ENCODE data around the gene CLIC4.
"Not testable (repeated sequence)": the region's sequence is repeated elsewhere in the genome, so short reads cannot be mapped to it uniquely, and the experiment has no call there.

The CLIC4 gene

DNA sequence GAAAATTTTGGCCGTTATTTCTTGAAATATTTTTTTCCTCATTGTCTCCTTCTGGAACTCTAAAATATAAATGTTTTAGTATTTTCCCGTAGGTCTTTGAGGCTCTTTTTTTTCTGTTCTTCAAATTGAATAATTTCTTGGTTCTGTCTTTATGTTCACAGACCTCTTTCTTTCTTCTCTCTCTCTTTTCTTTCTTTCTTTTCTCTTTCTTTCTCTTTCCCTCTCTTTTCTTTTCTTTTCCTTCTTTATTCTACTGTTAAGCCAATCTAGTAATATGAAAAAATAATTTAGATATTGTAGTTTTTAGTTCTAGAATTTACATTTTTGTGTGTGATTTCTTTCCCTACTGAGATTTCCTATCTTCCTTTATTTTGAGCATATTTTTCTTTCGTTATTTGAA is 30.1 kb downstream of the CLIC4 start:
- no peak for DNase-seq (ENCODE audit: low spot score)

DNA sequence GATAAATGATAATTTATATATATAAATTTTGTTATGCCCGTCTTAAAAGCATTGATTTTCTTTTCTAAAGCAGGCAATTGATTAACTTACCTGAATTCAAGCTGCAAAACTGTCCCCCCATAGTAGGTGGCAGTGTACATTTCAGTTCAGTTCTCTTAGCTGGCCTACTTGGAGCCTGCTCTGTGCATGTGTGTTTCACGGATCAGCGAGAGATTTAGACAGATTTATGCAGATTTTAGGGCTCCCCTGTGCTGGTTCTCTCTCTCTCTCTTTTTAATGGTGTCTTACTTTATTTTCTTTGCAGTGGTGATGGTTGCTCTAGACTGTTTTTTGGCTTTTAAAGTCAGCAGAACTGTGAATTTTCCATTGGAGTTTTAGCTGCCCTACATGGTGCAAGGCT is 30.7 kb downstream of the CLIC4 start:
- no peak for DNase-seq (ENCODE audit: low spot score)

DNA sequence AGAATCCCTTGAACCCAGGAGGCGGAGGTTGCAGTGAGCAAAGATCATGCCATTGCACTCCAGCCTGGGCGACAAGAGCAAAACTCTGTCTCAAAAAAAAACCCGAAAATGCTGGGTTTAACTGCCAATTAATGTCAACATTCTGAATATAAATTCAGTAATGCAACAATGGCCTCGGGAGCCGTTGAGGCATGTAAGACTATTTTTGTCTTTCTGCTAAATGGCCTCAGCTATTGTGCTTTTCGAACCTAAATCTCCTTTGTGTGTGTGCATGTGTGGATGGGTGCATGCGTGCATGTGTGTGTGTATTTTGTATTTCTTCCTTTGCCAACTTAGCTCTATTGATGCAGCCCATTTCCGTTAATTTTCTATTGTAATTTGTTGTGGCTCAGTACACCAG is 31.6 kb downstream of the CLIC4 start:
- DNase-seq (ENCODE audit: low spot score): no peak

DNA sequence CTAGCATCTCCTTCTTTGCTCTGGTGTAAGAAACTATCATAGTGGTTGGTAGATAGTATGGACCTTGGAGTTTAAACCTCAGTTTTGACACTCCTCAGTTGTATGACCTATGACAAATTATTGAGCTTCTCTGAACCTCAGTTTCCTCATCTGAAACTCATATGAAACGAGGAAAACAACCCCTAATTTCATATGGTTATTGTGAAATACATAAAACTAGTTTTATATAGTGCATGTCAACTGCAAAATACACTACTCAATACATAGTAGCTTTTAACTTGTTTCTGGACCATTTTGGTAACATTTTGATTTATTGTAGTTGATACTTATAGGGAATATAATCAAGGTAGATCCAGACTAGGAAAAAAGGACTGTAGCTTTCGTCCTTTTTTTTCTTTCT is 32.9 kb downstream of the CLIC4 start:
- DNase-seq (ENCODE audit: low spot score): no peak

DNA sequence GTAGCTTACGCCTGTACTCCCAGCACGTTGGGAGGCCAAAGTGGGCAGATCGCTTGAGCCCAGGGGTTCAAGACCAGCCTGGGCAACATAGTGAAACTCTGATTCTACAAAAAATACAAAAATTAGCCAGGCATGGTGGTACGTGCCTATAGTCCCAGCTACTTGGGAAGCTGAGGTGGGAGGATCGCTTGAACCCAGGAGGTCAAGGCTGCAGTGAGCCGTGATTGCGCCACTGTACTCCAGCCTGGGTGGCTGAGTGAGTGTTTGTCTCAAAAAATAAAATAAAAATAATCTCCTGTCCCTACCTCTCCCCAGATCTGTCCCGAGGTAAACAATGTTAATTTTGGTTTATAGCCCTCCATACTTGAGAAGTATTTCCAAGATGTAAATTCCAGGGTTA is 34.0 kb downstream of the CLIC4 start:
- not testable (repeated sequence) for DNase-seq (ENCODE audit: low spot score)

DNA sequence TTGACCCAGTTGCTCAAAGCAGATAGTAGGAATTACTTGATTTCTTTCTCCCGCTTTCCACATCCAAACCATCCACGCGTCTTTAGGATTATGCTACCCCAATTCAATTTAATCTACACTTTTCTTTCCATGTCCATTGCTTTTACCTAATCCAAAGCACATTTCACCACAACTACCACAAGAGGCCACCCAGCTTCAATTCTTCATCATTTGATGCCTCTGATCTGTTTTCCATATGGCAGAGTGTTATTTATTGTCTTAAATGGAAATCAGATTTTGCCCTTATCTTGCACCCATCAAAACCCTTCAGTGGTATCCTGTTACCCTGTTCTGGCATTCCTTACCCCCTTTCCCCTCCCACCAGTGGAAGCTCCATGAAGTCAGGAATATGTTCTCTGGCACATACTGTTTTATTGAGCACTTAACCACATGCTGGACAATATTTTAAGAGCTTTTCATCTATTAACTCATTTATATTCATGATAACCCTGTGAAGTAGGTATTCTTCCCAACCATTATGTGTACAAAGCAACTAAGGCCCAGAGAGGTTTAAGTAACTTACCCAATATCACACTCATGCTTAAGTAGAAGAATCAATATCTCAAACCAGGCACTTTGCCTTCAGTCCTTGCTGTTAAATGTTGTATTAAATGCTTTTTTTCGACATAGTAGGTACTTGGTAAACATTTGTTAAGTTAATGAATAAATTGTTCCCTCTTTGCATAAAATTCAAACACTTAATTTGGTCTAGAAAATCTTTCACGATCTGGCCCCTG is 34.6 kb downstream of the CLIC4 start:
- DNase-seq (ENCODE audit: low spot score): no peak

DNA sequence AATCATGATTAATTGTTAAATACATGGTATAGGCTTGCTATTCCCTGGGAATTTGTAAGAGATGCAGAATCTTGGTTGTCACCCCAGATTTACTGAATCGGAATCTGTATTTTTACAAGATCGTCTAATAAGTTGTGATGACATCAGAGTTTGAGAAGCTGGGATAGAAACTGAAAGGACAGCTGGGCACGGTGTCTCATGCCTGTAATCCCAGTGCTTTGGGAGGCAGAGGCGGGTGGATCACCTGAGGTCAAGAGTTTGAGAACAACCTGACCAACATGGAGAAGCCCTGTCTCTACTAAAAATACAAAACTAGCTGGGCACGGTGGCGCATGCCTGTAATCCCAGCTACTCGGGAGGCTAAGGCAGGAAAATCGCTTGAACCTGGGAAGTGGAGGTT is 35.4 kb downstream of the CLIC4 start:
- not testable (repeated sequence) for DNase-seq (ENCODE audit: low spot score)

DNA sequence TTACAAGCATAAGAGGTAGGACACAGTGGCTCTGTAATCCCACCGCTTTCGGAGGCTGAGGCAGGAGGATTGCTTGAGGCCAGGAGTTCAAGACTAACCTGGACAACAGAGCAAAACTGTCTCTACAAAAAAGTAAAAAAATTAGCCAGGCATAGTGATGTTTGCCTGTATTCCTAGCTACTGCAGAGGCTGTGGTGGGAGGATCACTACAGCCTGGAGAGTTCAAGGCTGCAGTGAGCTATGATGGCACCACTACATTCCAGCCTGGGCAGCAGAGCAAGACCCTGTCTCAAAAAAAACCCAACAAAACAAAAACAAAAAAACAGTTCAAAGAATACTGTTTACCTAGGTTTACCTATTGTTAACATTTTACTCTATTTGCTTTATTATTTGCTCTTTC is 37.4 kb downstream of the CLIC4 start:
- DNase-seq (ENCODE audit: low spot score): no peak

DNA sequence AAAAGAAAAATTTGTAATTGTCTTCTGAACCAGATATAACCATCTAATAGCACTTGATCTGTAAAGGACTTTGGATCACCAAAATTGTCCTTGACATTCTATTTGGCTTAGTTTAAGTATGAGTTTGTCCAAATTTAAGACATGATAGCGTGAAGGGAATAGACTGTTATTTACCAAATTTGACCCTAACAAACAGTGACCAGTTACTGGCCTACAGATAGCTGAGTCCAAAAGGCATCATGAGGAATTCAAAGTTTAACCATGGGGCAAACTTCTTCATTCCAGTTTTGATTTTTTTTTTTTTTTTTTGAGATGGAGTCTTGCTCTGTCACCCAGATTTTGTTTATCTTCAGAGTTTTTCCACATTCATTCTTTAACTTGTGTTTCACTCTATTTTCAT is 38.5 kb downstream of the CLIC4 start:
- DNase-seq (ENCODE audit: low spot score): no peak

DNA sequence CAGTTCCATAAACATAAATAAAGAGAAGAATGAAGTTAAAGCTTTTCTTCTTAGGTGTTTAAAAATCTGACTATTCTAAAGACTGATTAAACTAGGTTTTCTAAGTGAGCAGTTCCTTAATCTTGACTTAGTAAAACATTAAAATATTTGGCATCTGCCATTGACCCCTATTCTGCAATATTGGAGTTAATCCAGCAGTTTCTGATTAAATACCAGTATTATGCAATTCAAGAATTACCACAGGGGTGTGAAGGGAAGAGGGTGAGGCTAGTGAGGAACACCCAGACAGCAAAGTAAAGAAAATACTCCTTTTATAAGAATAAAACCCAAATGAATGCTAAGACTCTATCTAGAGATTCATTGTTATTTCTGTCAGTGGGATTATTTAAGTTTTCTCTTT is 40.9 kb downstream of the CLIC4 start:
- DNase-seq (ENCODE audit: low spot score): no peak

DNA sequence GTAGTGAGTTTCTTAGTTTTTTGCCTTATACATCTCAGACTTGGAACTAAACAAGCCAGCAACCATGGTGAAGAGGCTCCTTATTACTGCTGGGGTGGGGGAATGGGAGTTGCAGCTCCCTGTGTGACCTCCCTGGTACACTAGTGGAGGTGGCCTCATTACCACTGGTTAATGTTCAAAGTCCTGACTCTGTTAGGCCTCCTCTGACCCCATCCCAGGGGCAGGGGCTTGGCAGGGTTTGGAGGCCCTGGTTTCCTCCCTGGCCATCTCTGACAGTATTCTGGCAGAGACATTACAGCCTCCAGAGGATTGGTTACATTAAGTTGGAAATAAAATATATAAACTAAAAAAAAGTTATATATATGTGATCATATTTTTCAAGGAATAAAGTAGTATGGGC is 45.2 kb downstream of the CLIC4 start:
- no peak for DNase-seq (ENCODE audit: low spot score)

DNA sequence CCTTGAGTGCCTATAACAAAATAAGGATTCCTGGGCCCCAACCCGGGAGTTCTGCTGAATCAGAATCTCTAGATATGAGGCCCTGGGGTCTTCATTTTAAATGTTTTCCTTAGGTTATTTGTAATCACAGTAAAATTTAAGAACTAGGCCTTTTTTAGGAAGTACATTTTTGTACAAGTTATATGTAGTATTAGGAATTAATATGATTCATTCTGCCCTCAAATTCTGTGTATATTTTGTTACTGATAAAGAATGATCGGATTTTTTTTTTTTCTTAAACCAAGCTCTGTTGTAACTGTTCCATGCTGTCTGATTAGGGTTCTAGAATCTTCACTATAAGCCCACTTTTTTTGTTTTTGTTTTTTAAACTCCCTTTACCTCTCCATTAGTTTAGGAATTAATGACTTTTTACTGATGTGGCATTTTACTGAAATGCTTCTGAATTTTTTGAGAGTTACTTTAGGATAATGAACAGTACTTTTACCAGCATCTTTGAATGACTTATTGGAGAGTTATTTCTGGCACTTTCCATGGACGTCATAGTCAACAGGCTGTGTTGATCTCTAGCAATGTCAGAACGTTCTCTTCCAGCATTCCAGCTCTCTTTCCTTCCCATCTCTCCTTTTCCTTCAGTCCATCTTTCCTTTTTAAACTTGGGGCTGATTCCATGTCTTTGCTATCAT is 48.3 kb downstream of the CLIC4 start:
- no peak for DNase-seq (ENCODE audit: low spot score)

DNA sequence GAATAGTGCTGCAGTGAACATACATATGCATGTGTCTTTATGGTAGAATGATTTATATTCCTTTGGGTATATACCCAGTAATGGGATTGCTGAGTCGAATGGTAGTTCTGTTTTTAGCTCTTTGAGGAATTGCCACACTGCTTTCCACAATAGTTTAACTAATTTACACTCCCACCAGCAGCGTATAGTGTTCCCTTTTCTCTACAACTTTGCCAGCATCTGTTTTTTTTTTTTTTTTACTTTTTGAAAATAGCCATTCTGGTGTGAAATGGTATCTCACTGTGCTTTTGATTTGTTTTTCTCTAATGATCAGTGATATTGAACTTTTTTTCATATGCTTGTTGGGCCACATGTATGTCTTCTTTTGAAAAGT is 48.9 kb downstream of the CLIC4 start:
- not testable (repeated sequence) for DNase-seq (ENCODE audit: low spot score)

DNA sequence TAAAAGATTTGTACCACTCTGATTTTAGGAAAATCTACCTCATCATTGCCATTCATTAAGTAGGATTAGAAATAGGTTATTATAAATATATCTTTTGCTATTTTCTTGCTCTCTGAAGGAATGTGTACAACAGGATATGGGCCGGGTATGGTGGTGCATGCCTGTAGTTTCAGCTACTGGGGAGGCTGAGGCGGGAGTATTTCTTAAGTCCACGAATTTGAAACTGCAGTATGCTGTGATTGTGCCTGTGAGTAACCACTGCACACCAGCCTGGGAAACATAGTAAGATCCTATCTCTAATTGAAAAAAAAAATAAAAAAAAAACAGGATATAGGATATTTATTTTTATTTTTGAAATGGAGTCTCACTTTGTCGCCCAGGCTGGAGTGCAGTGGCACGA is 50.0 kb downstream of the CLIC4 start:
- DNase-seq (ENCODE audit: low spot score): no peak

DNA sequence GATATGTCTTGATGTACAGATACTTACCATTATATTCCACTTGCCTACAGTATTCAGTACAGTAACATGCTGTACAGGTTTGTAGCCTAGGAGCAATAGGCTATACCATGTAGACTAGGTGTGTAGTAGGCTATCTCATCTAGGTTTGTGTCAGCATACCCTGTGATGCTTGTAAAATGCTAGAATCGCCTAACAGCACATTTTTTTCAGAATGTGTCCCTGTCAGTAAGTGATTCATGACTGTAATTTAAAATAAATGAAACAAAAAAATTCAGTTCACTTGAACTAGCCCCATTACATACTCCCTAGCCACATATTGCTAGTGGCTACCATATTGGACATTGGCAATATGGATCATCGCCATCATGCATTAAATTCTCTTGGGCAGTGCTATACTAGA is 51.3 kb downstream of the CLIC4 start:
- no peak for DNase-seq (ENCODE audit: low spot score)

DNA sequence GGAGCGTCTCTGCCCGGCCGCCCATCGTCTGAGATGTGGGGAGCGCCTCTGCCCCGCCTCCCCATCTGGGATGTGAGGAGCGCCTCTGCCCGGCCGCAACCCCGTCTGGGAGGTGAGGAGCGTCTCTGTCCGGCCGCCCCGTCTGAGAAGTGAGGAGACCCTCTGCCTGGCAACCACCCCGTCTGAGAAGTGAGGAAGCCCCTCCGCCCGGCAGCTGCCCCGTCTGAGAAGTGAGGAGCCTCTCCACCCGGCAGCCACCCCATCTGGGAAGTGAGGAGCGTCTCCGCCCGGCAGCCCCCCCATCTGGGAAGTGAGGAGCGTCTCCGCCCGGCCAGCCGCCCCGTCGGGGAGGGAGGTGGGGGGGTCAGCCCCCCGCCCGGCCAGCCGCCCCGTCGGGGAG is 54.0 kb downstream of the CLIC4 start:
- not testable (repeated sequence) for DNase-seq (ENCODE audit: low spot score)

DNA sequence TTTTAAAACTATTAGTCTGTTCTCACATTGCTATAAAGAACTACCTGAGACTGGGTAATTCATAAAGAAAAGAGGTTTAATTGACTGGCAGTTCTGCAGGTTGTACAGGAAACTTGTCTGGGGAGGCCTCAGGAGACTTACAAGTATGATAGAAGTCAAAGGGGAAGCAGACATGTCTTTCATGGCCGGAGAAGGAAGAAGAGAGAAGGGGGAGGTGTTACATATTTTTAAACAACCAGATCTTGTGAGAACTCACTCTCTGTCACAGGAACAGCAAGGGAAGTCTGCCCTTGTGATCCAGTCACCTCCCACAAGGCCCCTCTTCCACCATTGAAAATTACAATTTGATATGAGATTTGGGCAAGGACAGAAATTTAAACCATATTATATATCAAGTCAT is 55.9 kb downstream of the CLIC4 start:
- no peak for DNase-seq (ENCODE audit: low spot score)

DNA sequence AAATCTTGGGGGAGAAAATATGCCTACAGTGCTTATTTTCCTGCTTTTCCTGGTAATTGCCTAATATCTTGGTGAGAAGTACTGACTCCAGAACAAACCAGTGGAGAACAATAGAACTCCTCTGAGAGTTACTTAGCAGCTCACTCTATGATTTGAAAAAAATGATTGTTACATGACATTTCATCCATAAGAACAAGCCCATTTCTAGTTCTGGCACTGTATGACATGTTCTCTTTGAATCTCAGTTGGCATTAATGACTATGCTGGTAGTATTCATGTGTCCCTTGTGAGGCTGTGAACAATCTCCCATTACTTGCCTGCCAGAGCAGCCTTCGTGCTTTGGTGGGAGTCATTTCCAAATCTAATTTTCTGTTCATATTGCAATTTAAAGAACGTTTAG is 58.0 kb downstream of the CLIC4 start:
- peak; percentile 77 for DNase-seq (ENCODE audit: low spot score)

DNA sequence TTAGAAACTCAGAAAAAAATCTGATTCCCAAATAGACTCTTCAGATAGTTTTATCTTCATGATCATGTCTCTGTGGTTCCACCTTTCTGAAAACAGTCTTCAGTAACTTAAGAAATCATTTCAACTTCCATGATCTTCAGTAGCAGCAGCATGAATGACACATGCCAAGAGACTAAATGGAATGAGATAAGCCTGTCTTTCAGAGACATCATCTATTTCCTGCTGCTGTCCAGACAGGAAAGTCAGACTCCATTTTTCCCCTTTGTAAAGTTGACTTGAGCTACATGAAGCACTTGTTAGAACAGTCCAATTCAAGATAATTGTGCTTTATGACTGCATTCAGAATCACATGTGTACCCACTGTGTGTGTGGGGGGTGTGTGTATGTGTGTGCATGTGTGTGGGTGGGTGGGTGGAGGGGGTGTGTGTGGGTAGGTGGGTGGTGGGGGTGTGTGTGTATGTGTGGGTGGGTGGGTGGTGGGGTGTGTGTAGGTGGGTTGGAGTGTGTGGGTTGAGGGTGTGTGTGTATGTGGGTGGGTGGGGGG is 58.8 kb downstream of the CLIC4 start:
- DNase-seq (ENCODE audit: low spot score): no peak

DNA sequence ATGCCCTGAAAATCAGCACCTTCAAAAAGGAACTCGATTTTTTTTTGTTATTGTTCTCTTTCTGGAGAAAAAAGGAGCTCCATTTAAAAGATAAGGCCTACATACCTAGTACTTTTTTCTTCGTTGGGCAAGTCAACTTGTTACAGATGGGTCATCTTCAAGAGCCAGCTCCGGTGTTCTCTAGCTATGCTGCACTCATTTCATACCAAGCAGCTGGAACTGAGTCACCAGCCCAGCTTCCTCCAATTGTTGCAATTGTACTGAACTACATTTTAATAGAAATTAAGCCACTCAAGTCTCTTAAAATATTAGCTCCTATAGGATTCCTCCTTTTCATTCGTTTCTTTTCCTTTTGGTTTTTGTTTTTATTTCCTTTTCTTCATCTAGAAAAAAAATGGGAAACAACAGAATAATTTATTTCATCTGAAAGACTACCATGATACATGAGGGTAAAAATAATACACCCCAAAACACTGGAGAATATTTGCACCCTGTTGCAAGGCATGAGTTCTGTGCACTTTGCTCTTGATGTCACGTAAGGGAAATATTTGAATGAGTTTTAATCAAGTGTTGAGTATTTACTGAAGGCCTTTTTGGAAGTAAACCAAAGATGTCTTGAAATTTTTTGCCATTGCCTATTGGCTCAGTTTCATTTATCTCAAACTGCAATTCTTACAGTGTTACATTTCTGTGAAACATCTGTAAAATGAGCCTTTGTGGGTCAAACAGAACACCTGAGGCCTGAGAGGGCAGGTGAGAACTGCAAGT is 60.5 kb downstream of the CLIC4 start:
- no peak for DNase-seq (ENCODE audit: low spot score)

DNA sequence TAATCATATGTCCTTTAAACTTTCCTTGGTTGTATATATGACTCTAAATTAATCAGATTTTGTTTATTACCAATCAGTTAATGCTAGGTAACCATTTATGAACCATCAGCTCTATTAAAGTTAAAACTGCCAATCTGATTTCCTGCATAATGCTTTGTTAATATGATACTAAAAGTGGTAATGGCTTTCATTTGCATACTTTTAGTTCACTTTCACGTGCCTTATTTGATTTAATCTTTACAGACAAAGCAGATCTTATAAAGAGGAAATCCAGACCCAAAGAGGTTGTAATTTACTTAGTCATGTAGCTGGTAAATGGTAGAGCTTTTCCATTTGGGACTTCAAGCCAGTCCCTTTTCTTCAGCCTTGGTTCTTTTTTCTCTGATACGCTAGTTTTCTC is 61.3 kb downstream of the CLIC4 start:
- DNase-seq (ENCODE audit: low spot score): no peak

DNA sequence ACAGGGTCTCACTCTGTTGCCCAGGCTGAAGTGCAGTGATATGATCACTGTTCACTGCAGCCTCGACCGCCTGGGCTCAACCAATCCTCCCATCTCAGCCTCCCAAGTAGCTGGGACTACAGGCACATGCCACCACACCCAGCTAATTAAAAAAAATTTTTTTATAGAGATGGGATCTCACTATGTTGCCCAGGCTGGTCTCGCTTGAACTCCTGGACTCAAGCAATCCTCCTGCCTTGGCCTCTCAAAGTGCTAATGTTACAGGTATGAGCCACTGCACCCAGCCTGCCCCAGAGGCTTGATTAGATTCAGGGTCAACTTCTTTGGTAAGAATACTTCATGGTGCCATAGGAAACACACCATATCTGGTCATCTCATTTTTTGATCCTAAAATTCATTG is 66.2 kb downstream of the CLIC4 start:
- DNase-seq (ENCODE audit: low spot score): not testable (repeated sequence)

DNA sequence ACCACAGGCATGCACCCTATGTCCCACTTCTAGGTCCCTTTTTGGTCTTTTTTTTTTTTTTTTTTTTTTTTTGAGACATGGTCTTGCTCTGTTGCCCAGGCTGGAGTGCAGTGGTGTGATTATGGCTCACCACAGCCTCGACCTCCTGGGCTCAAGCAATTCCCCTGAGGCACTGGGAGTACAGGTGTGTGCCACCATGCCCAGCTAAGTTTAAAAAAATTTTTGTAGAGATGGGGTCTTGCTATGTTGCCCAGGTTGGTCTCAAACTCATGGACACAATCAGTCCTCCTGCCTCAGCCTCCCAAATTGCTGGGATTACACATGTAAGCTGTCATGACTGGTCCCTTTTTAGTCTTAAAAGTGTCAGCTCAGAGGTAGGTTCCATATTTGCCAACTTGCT is 75.0 kb downstream of the CLIC4 start:
- DNase-seq (ENCODE audit: low spot score): not testable (repeated sequence)

Data from putamen (tissue), 1 donor.